Measurements from ENCODE around the gene MYF6. TPM values are rescaled to one million over a fixed set of nuclear protein-coding genes. Genes with fewer than 3 reads are reported as not detected.

The MYF6 gene
- total RNA-seq, 1 experiment from 2014 or later = not detected

- ChIA-PET POLR2A (ENCODE audit: low non-redundant PET) (no interaction called here), CTCF (no interaction called here)
- H3K27ac ChIP-seq (ENCODE audit: low read depth, low read length, poor library complexity, severe bottlenecking) = no peak overlapping the region
- no peak for DNase-seq (ENCODE audit: low spot score)
- no TSS peak for BruUV-seq (replicated peaks)
- TF ChIP-seq, protein P1, sequence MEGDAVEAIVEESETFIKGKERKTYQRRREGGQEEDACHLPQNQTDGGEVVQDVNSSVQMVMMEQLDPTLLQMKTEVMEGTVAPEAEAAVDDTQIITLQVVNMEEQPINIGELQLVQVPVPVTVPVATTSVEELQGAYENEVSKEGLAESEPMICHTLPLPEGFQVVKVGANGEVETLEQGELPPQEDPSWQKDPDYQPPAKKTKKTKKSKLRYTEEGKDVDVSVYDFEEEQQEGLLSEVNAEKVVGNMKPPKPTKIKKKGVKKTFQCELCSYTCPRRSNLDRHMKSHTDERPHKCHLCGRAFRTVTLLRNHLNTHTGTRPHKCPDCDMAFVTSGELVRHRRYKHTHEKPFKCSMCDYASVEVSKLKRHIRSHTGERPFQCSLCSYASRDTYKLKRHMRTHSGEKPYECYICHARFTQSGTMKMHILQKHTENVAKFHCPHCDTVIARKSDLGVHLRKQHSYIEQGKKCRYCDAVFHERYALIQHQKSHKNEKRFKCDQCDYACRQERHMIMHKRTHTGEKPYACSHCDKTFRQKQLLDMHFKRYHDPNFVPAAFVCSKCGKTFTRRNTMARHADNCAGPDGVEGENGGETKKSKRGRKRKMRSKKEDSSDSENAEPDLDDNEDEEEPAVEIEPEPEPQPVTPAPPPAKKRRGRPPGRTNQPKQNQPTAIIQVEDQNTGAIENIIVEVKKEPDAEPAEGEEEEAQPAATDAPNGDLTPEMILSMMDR (conservative IDR thresholded peaks at IDR 0.05; ENCODE audit: low read depth, low read length) = no peak
- TF ChIP-seq EZH2 (IDR thresholded peaks at IDR 0.05; ENCODE audit: borderline replicate concordance, low read depth, low read length, poor library complexity, severe bottlenecking) = no peak
- H3K4me1 ChIP-seq (ENCODE audit: insufficient read depth, low read length, poor library complexity, severe bottlenecking) = no peaks in the 10 kb centered on the region
- no peaks in the 10 kb centered on the region for H3K36me3 ChIP-seq (ENCODE audit: insufficient read depth, low read length, poor library complexity, severe bottlenecking)
- H3K4me3 ChIP-seq (ENCODE audit: low read depth, low read length, poor library complexity, severe bottlenecking) = no peak overlapping the region
- H3K27me3 ChIP-seq (replicated peaks; ENCODE audit: insufficient read depth, low read depth, low read length, poor library complexity) = no peaks in the 10 kb centered on the region
- H3K9me3 ChIP-seq (ENCODE audit: low read depth, low read length, poor library complexity, severe bottlenecking) = no peaks in the 10 kb centered on the region
- intact Hi-C loops (cut with micrococcal nuclease; ENCODE audit: unreplicated experiment) = no loop called here
Observed at GRCh38 chr12:80714846-80715245, 7.4 kb downstream of the MYF6 start.

DNA sequence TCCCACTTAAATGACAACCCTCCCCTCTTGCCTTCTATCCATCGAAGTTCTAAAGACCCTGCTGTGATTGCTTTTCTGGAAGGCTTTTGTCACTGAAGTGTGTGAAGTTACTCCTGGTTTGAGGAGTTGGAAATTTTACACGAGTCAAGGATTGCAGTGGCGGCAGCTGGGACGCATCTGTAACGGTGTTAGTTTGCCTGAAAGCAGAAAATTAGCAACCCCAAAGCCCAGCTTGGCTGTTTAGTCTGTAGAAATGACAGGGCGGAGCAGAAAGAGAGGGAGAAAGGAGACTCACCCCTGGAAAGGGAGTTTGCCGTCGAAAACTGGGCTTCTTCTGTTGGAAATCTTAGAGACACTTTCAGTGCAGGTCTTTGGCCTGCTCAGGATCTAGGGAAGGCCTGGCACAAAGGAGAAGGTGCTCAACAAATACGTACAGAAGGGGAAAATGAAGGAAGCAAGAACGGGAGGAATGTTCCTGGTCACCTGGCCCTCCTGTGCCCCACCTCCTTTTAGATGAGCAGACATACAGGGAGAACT, 8.3 kb downstream of the MYF6 start:
- Histone ChIP-seq H3K27me3 (replicated peaks; ENCODE audit: insufficient read depth, low read depth, low read length, poor library complexity) (no peaks in the 10 kb centered on the region), H3K4me1 (ENCODE audit: insufficient read depth, low read length, poor library complexity, severe bottlenecking) (no peaks in the 10 kb centered on the region), H3K9me3 (ENCODE audit: low read depth, low read length, poor library complexity, severe bottlenecking) (no peaks in the 10 kb centered on the region), H3K4me3 (ENCODE audit: low read depth, low read length, poor library complexity, severe bottlenecking) (no peak overlapping the region), H3K36me3 (ENCODE audit: insufficient read depth, low read length, poor library complexity, severe bottlenecking) (no peaks in the 10 kb centered on the region), H3K27ac (ENCODE audit: low read depth, low read length, poor library complexity, severe bottlenecking) (no peak overlapping the region)
- TF ChIP-seq EZH2 (IDR thresholded peaks at IDR 0.05; ENCODE audit: borderline replicate concordance, low read depth, low read length, poor library complexity, severe bottlenecking) = no peak
- TF ChIP-seq, protein P1 (conservative IDR thresholded peaks at IDR 0.05; ENCODE audit: low read depth, low read length) = no peak
- BruUV-seq (replicated peaks) = no TSS peak
- DNase-seq (ENCODE audit: low spot score) = no peak
- intact Hi-C loops (cut with micrococcal nuclease; ENCODE audit: unreplicated experiment) = no loop called here
- POLR2A ChIA-PET (ENCODE audit: low non-redundant PET) = no interaction called here
- CTCF ChIA-PET = no interaction called here

GRCh38 chr12:80716696-80717469, 9.4 kb downstream of the MYF6 start, which contains the start of gene MYF5:
MYF5 (plus strand) TSS chr12:80716912; CDS start chr12:80717064, 152 bp downstream.
- Histone ChIP-seq H3K27me3 (replicated peaks; ENCODE audit: insufficient read depth, low read depth, low read length, poor library complexity) (no peaks in the 10 kb centered on the region), H3K4me1 (ENCODE audit: insufficient read depth, low read length, poor library complexity, severe bottlenecking) (no peaks in the 10 kb centered on the region), H3K36me3 (ENCODE audit: insufficient read depth, low read length, poor library complexity, severe bottlenecking) (no peaks in the 10 kb centered on the region), H3K27ac (ENCODE audit: low read depth, low read length, poor library complexity, severe bottlenecking) (no peak within 1 kb of the TSS), H3K9me3 (ENCODE audit: low read depth, low read length, poor library complexity, severe bottlenecking) (no peaks in the 10 kb centered on the region), H3K4me3 (ENCODE audit: low read depth, low read length, poor library complexity, severe bottlenecking) (no peak within 1 kb of the TSS)
- ChIA-PET POLR2A (ENCODE audit: low non-redundant PET) (no interaction called here), CTCF (no interaction called here)
- DNase-seq (ENCODE audit: low spot score) = no peak
- no TSS peak for BruUV-seq (replicated peaks)
- intact Hi-C loops (cut with micrococcal nuclease; ENCODE audit: unreplicated experiment) = no loop called here
- TF ChIP-seq, protein P1 (conservative IDR thresholded peaks at IDR 0.05; ENCODE audit: low read depth, low read length) = no peak
- TF ChIP-seq EZH2 (IDR thresholded peaks at IDR 0.05; ENCODE audit: borderline replicate concordance, low read depth, low read length, poor library complexity, severe bottlenecking) = no peak

Measured in A673 (cell line).